ENCODE data around the gene MLH1.

The MLH1 gene

DNA sequence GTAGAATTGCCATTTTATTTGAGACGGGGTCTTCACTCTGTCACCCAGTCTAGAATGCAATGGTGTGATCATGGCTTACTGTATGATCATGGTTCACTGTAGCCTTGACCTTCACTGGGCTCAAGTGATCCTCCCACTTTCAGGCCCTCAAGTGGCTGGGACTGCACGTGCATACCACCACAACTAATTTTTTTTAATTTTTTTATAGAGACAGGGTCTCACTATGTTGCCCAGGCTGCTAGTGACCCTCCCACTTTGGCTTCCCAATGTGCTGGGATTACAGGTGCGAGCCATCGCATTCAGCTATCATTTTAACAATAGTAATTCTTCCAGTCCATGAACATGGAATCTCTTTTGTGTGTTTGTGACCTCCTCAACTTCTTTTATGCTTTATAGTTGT, 12.3 kb upstream of the MLH1 start:
- FAIRE-seq = no peak

GRCh38 chr3:36988356-36988755, 5.0 kb upstream of the MLH1 start:
- no peak for FAIRE-seq

GRCh38 chr3:36989005-36989404, 4.3 kb upstream of the MLH1 start:
- no peak for FAIRE-seq

GRCh38 chr3:36989568-36989967, 3.8 kb upstream of the MLH1 start:
- FAIRE-seq = no peak

DNA sequence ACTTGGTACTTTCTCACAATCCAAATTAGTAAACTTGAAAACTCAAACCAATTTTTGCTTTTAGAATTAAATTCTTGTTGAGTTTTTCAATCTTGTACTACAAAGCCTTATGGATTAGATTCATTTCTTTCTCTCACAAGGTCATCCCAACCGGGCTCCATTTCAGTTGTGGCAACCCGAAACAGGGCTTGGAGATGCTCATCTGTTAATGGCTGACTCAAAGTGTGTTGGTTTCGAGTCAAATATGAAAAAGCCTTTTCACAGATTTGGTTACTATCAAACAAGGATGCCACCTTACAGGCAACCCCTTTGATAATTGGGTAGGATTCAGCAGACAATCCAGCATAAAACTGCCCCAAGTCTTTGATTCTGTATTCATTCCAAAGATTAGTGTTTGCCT, 2.2 kb upstream of the MLH1 start:
- no peak for FAIRE-seq

DNA sequence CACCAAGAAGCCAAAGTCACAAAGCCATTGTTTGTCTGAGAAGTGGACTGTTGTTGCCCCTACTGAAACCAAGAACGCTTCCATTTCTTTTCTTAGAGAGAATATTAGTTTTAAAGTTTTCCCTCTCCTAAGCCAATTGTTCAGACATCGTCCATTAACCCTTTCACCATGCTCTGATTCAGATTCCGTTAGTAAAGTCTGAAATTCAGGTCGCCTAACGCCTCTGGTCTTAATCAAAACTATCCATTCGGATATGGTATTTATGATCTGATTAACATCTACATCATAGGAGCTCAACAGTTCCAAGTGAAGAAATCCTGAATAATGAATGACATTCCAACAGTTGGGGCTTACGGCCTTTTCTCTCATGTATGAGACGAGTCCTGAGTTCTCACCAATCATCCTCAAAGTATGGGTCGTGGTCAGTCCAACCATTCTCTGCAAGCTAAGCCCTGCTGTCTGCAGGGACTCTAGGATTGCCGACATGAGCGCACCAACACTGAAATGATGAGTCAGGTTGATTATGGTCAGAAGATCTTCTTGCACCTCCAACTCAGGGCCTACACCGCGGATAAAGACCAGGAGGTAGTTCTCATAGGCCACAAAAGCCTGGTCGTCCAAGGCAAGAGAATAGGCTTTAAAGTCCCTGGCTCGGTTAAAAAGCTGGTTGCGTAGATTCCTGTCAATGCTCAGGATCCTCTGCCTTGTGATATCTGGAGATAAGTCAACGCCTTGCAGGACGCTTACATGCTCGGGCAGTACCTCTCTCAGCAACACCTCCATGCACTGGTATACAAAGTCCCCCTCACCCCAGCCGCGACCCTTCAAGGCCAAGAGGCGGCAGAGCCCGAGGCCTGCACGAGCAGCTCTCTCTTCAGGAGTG, 1.2 kb upstream of the MLH1 start:
- FAIRE-seq = no peak

- peak; percentile 100 for FAIRE-seq
These were observed 452 bp upstream of the MLH1 start, which contains the start of gene EPM2AIP1 for GRCh38 chr3:36992806-36993325. Gene EPM2AIP1 (minus strand): TSS chr3:36993131. CDS start chr3:36993077, 54 bp downstream.

DNA sequence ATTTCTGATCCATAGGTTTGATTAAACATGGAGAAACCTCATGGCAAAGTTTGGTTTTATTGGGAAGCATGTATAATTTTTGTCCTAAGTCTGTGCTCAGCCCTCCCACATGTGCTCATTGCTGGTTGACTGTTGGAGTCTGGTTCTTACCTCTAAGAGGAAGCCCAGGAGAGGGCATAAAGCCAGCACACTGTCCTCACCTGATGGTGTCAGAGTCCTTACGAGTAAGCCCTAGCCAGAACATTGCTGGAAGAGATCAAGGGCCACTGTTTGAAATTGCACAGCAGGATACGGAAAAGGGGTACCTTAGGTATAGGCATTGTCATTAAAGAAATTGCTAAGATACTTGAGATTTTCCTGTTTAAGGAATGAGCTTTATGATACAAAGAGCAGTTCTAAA, 21.3 kb downstream of the MLH1 start:
- FAIRE-seq = no peak

GRCh38 chr3:37015642-37016041, 22.3 kb downstream of the MLH1 start:
- FAIRE-seq = no peak

GRCh38 chr3:37016903-37017302, 23.6 kb downstream of the MLH1 start:
- no peak for FAIRE-seq

GRCh38 chr3:37017683-37018082, 24.4 kb downstream of the MLH1 start:
- no peak for FAIRE-seq

GRCh38 chr3:37024092-37024491, 30.8 kb downstream of the MLH1 start:
- no peak for FAIRE-seq

GRCh38 chr3:37024820-37025405, 31.6 kb downstream of the MLH1 start:
- FAIRE-seq = no peak

- FAIRE-seq = no peak
These were observed 32.4 kb downstream of the MLH1 start for GRCh38 chr3:37025561-37026335.

GRCh38 chr3:37026851-37027250, 33.5 kb downstream of the MLH1 start:
- no peak for FAIRE-seq

DNA sequence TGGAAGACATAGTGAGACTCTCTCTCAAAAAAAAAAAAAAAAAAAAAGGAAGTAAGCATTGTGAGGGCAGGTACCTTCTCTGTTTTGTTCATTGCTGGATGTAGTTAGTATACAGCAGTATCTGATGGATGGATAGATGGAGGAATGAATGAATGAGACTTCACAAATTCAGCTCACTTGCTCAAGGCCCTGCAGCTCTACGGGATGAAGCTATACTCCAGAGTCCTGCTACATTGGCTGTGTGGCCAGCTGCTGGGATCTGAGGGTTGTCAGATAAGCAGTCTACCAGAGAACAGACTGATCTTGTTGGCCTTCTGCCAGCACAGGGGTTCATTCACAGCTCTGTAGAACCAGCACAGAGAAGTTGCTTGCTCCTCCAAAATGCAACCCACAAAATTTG, 35.0 kb downstream of the MLH1 start:
- no peak for FAIRE-seq

DNA sequence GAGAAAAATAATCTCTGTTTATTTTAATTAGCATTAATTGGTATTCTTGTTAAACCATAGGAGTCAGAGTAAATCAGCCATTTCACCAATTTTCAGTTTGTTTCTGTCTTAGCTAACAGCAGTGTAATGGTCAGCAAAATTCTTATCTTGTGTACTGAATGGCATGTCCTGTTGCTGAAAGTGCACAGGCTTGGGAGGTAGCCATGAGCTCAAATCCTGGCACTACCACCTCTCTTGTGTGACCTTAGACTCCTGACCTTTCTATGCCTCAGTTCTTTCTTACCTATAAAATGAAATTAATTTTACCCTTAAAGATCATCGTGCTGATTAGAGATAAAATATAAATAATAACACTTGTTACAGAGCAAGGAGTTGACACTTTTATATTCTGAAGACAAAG, 35.8 kb downstream of the MLH1 start:
- no peak for FAIRE-seq

DNA sequence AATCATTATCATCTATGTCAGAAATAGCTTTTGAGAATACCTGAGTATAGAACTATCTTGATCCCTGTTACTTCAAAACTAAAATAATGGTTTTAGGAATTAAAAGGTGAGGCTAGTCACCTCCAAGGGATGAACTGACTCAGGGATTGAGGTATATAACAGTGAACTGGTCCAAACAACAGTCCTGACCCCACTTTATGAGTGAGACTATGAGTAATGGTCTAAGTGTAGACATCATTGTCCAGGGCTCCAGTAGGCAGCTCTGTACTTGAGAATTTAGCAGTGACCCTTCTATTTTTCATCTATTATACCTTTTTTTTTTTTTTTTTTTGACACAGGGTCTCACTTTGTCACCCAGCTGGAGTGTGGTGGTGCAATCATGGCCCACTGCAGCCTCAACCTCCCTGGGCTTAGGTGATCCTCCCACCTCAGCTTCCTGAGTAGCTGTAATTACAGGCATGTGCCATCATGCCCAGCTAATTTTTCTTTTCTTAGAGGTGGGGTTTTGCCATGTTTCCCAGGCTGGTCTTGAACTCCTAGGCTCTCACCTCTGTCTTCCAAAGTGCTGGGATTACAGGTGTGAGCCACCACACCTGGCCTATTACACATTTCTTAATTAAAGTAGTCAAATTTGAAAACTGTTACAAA, 36.3 kb downstream of the MLH1 start:
- FAIRE-seq = no peak

DNA sequence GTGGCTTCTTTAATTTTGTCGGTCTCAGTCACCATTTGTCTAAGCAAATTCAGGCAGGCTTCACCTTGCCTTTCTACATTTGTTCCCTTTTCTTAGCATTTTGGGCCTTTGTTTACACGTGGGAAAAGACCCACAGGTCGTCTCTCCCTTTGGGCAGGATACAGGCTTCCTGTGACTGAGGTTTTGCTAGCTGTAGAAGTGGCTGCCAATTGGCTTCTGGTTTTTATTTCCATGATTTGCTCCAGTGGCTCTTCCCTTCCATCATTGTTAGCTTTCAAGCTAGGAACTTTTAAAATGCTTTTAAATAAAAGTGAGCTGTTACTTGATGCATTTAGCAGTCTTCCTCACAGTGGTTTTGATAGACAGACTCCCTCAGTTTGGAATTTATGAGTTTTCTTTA, 37.3 kb downstream of the MLH1 start:
- FAIRE-seq = no peak

GRCh38 chr3:37031096-37031682, 37.9 kb downstream of the MLH1 start:
- FAIRE-seq = no peak

DNA sequence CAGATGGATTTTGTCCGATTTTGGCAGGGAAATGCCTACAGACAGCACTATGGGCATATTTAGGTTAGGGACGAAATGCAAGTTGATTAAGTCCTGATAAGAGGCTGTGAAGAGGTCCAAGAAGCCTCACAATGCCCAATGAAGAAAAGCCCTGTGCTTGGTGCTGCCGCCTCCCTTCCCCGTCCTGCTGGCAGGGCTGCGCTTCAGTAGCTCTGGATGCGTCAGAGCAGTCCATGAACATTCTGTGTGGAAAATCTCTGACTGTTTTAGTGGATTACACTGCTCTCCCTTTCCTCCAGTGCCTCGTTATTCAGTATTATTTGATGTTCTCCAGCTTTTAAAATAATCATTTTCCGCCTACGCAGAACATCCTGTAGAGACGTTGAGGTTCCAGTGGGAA, 39.6 kb downstream of the MLH1 start:
- FAIRE-seq = no peak

- no peak for FAIRE-seq
These were observed 44.0 kb downstream of the MLH1 start for GRCh38 chr3:37037352-37037751.

All from A204.1 (cell line).